Transverse colon (tissue), 4 donors: ENCODE results near the gene CDKAL1. TPM values are rescaled to one million over a fixed set of nuclear protein-coding genes. Genes with fewer than 3 reads are reported as not detected.
A peak's percentile ranks its signal among the peaks of the same experiment; 100 is the strongest.

Experiments used
- DNase-seq: peaks from one replicate; pipeline ENCODE4 v3.0.0-alpha.2; 2019
- H3K27ac ChIP-seq, 4 donors: fragments of 200-600 bp; sonication (generic); 2 replicates each; pipeline ENCODE4 v1.5.1; 2016 to 2018; ENCODE audit warnings: inconsistent platforms in 4 of 4
- H3K27me3 ChIP-seq: fragments of 200-600 bp; sonication (generic); 2 replicates; pipeline ENCODE4 v1.5.1; 2017; ENCODE audit warnings: inconsistent platforms
- H3K36me3 ChIP-seq, 4 donors: fragments of 200-600 bp; sonication (generic); 2 replicates each; pipeline ENCODE4 v1.5.1; 2017 to 2019; ENCODE audit warnings: inconsistent platforms in 4 of 4
- H3K4me1 ChIP-seq, 4 donors: fragments of 200-600 bp; sonication (generic); 2 replicates each; pipeline ENCODE4 v1.5.1; 2017 to 2020; ENCODE audit warnings: inconsistent platforms in 4 of 4
- H3K4me3 ChIP-seq, 4 donors: fragments of 200-600 bp; sonication (generic); 1 replicate in 1 of 4; 2 replicates in 3 of 4; pipeline versions ENCODE4 v1.5.1 to v1.6.1; 2017 to 2019; ENCODE audit warnings: inconsistent platforms in 4 of 4
- H3K9me3 ChIP-seq, 2 donors: fragments of 200-600 bp; sonication (generic); 2 replicates each; pipeline ENCODE4 v1.5.1; 2017 to 2019; ENCODE audit warnings: inconsistent platforms in 2 of 2
- EP300 ChIP-seq: sonication (generic); formaldehyde crosslinking; IDR thresholded peaks from one replicate; pipeline ENCODE4 v1.6.1; 2017; ENCODE audit warnings: antibody characterized with exemption, low read depth
- POLR2A ChIP-seq: fragments of 450-650 bp; IDR thresholded peaks from one replicate; pipeline ENCODE4 v1.6.1; 2016; ENCODE audit warnings: antibody characterized with exemption, mild to moderate bottlenecking, moderate library complexity
- POLR2AphosphoS5 ChIP-seq, 3 donors: sonication (generic); formaldehyde crosslinking; IDR thresholded peaks; one replicate each; pipeline ENCODE4 v1.6.1; 2016; ENCODE audit warnings: antibody characterized with exemption in 3 of 3
- WGBS, 2 donors: methylation state at CpG; one replicate each; pipeline ENCODE4 v1.1.5; 2018; ENCODE audit warnings: low coverage in 1 of 2; 5-methylcytosine and 5-hydroxymethylcytosine counted together
- in situ Hi-C, 4 donors: fragments of 200-750 bp; cut with MboI; loops; one replicate each; pipeline versions ENCODE4 v1.15.0 to v1.15.1; 2017; ENCODE audit warnings: low sequenced_read_pairs in 3 of 4, low pct_ligation_motif_present in 1 of 4, low pct_unique_long_range_greater_than_20kb in 1 of 4
- intact Hi-C: fragments of 100-400 bp; cut with DNase I; formaldehyde crosslinking; loops from one replicate; pipeline ENCODE4 v1.15.1; 2023; ENCODE audit warnings: low total_unique reads
- total RNA-seq, 4 donors: library from RNA; depleted of rRNA; stranded (reverse); fragments of >200 nt; gene quantifications; one replicate each; pipeline ENCODE4 v1.1.0, GENCODE V29; 2016
- TF ChIP-seq, protein P1 (sequence below), 5 experiments: fragments of 200-600 bp in 3 of 5; fragments of 450-650 bp in 2 of 5; sonication (generic) in 3 of 5; IDR thresholded peaks; 1 replicate in 2 of 5; 2 replicates in 3 of 5; pipeline ENCODE4 v1.5.1; 2016 to 2017; ENCODE audit warnings: antibody characterized with exemption in 5 of 5, inconsistent platforms in 3 of 5, mild to moderate bottlenecking in 2 of 5, moderate library complexity in 1 of 5

CDKAL1 gene
- total RNA-seq, 4 donors from 2014 or later = 4.8 to 21.7 (median 12.5) TPM

DNA sequence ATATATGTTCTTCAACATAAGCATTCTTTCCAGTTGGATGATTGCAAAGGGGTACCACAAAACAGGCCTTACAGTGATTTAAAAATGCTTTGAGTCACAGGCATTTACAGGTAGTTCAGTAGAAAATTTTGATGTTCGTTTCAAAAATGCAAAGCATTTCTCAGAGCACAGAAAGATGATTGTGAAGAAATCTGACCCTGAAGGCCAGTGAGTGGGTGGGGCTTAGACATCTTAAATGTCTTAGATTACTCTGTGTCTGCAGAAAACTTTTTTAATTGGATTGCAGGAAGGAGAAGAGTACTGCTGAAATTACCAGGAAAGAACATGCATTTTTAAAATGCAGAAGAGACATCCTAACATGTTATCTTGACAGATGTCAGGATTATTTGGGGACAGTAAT, 268.3 kb downstream of the CDKAL1 start:
- DNase-seq = no peak
- in situ Hi-C loops (no loop called here), intact Hi-C loops (no loop called here)
- 64 to 83% methylated on average over 1 of the region's 1 CpG for WGBS, 2 donors
- no peak for TF ChIP-seq POLR2A
- no peak for TF ChIP-seq EP300
- TF ChIP-seq, protein P1, sequence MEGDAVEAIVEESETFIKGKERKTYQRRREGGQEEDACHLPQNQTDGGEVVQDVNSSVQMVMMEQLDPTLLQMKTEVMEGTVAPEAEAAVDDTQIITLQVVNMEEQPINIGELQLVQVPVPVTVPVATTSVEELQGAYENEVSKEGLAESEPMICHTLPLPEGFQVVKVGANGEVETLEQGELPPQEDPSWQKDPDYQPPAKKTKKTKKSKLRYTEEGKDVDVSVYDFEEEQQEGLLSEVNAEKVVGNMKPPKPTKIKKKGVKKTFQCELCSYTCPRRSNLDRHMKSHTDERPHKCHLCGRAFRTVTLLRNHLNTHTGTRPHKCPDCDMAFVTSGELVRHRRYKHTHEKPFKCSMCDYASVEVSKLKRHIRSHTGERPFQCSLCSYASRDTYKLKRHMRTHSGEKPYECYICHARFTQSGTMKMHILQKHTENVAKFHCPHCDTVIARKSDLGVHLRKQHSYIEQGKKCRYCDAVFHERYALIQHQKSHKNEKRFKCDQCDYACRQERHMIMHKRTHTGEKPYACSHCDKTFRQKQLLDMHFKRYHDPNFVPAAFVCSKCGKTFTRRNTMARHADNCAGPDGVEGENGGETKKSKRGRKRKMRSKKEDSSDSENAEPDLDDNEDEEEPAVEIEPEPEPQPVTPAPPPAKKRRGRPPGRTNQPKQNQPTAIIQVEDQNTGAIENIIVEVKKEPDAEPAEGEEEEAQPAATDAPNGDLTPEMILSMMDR (IDR thresholded peaks at IDR 0.05) = no peak
- Histone ChIP-seq H3K9me3 (no peaks in the 10 kb centered on the region), H3K27ac (no peak overlapping the region), H3K27me3 (no peaks in the 10 kb centered on the region), H3K36me3 (no peaks in the 10 kb centered on the region), H3K4me3 (no peak overlapping the region), H3K4me1 (peaks cover 0 to 8% (median 0%) of the 10 kb centered on the region in 4 donors)

DNA sequence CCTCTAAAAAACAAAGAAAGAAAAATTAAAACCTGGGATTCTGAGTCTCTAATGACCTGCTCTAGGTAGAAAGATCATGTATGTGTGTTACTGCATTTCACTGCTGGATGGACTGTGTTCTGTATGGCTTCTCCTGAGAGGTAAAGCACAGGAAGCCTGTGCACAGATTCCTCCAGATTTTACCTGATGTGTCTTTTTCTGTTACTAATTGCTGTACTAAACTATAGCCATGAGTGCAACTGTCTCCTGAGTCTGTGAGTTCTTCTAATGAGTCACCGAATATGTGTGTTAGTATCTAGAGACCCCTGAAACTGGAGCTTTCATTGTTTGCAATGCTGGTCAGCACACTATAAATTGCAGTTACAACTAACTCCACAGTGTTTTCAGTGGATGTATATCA, 270.8 kb downstream of the CDKAL1 start:
- H3K9me3 ChIP-seq = no peaks in the 10 kb centered on the region
- intact Hi-C loops = no loop called here
- in situ Hi-C loops = no loop called here
- H3K27me3 ChIP-seq = no peaks in the 10 kb centered on the region
- H3K4me1 ChIP-seq = peaks cover 0 to 8% (median 2%) of the 10 kb centered on the region in 4 donors
- WGBS, 2 donors = 50 to 67% methylated on average over 1 of the region's 1 CpG
- no peak overlapping the region for H3K4me3 ChIP-seq
- H3K27ac ChIP-seq = no peak overlapping the region
- no peak for DNase-seq
- H3K36me3 ChIP-seq = no peaks in the 10 kb centered on the region
- TF ChIP-seq POLR2A (no peak), POLR2AphosphoS5 (IDR thresholded peaks at IDR 0.05) (no peak), EP300 (no peak)
- TF ChIP-seq, protein P1 (IDR thresholded peaks at IDR 0.05) = no peak

DNA sequence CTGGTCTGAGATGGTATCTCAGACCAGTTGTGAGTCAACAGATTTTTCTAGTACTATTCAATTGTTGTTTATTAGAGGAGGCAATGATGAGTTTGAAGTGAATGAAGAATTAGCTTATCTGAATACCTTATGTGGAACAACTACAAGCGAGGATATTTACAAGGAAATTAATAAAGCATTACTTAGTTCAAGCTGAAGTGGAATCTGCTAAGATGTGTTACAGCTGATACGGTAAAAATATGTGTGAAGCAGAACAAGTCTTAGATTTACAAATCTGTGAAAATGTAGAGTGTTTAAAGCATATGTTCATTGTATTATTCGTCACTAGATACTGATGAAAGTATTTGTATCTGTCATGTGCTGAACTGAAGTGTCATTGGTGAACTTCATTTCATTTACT, 272.4 kb downstream of the CDKAL1 start:
- Histone ChIP-seq H3K27me3 (no peaks in the 10 kb centered on the region), H3K36me3 (no peaks in the 10 kb centered on the region), H3K4me3 (no peak overlapping the region), H3K27ac (no peak overlapping the region), H3K4me1 (peaks cover 0 to 13% (median 2%) of the 10 kb centered on the region in 4 donors), H3K9me3 (no peaks in the 10 kb centered on the region)
- TF ChIP-seq, protein P1 (IDR thresholded peaks at IDR 0.05) = no peak
- TF ChIP-seq POLR2AphosphoS5 (IDR thresholded peaks at IDR 0.05) = no peak
- no peak for TF ChIP-seq POLR2A
- TF ChIP-seq EP300 = no peak
- WGBS, 2 donors = 96 to 98% methylated on average over 3 of the region's 3 CpGs
- in situ Hi-C loops (no loop called here), intact Hi-C loops (no loop called here)
- no peak for DNase-seq

DNA sequence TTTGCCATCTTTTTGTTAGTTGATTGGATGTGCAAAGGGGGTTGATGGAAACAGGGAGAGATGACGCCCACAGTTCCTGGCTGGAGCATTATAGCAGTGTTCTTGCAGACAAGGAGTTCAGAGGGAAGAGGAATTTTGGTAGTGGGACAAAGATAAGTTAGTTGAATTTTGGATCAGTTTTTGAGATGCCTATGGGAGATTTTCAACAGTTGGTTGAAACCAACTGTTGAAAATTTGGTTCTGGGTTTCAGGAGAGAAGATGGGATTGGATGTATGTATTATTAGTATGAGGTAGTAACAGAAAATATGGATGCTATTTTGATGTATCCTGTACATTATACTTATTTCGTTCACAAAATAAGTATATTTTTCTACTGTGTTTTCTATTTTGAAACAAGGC, 274.2 kb downstream of the CDKAL1 start:
- no peaks in the 10 kb centered on the region for H3K9me3 ChIP-seq
- no peak for TF ChIP-seq EP300
- no peak for TF ChIP-seq POLR2AphosphoS5 (IDR thresholded peaks at IDR 0.05)
- TF ChIP-seq, protein P1 (IDR thresholded peaks at IDR 0.05) = no peak
- no peak for TF ChIP-seq POLR2A
- WGBS, 2 donors = 73 to 77% methylated on average over 2 of the region's 2 CpGs
- H3K4me3 ChIP-seq = no peak overlapping the region
- no peaks in the 10 kb centered on the region for H3K36me3 ChIP-seq
- peaks cover 0 to 13% (median 2%) of the 10 kb centered on the region in 4 donors for H3K4me1 ChIP-seq
- H3K27ac ChIP-seq = peak overlapping the region in 2 of 4 donors; percentile 22 to 44
- H3K27me3 ChIP-seq = no peaks in the 10 kb centered on the region
- intact Hi-C loops (no loop called here), in situ Hi-C loops (no loop called here)
- DNase-seq = no peak
